H1 (cell line): ENCODE data around the gene PLCB4. TPM values are rescaled to one million over a fixed set of nuclear protein-coding genes. Genes with fewer than 3 reads are reported as not detected.

Experiments
- CTCF ChIA-PET: fragments of 300-600 bp; sonication (Branson Sonifier 250); formaldehyde crosslinking; loops from one replicate; lab custom pipeline; 2021; ENCODE audit not compliant: partially characterized antibody; lab: Charles Lee
- POLR2A ChIA-PET: fragments of 300-600 bp; sonication (Branson Sonifier 250); formaldehyde crosslinking; loops from one replicate; lab custom pipeline; 2021; ENCODE audit warnings: inconsistent platforms; ENCODE audit not compliant: partially characterized antibody; lab: Charles Lee
- DNase-seq, 2 experiments: peaks; one replicate each; pipeline versions ENCODE4 v3.0.0 to v3.0.0-alpha.2; 2010 to 2022; ENCODE audit warnings: low spot score in 2 of 2, low read depth in 1 of 2, mixed read lengths in 1 of 2
- FAIRE-seq: peaks from 2 replicates; lab custom pipeline; 2011; peaks lifted over from hg19 to GRCh38; lab: Jason Lieb, UNC
- H2AFZ ChIP-seq: 2 replicates; pipeline ENCODE4 v1.8.1; 2012; ENCODE audit warnings: low read length, inconsistent platforms
- H2AK5ac ChIP-seq: 2 replicates; pipeline ENCODE4 v1.6.1; 2013; ENCODE audit warnings: low read depth, low read length
- H2BK120ac ChIP-seq: replicated peaks from 2 replicates; pipeline ENCODE3; 2013; ENCODE audit warnings: low read depth, low read length, inconsistent platforms
- H2BK12ac ChIP-seq: 2 replicates; pipeline ENCODE4 v1.6.1; 2013; ENCODE audit warnings: low read depth, low read length
- H2BK15ac ChIP-seq: 2 replicates; pipeline ENCODE4 v1.6.1; 2013; ENCODE audit warnings: low read length
- H2BK20ac ChIP-seq: 2 replicates; pipeline ENCODE4 v1.6.1; 2013; ENCODE audit warnings: low read length
- H2BK5ac ChIP-seq: 2 replicates; pipeline ENCODE4 v1.6.1; 2013; ENCODE audit warnings: low read depth, low read length
- H3K14ac ChIP-seq: 2 replicates; pipeline ENCODE4 v1.6.1; 2013; ENCODE audit warnings: inconsistent platforms; ENCODE audit not compliant: insufficient read length
- H3K18ac ChIP-seq: 2 replicates; pipeline ENCODE4 v1.6.1; 2013; ENCODE audit warnings: low read length; ENCODE audit errors: extremely low read depth
- H3K23ac ChIP-seq: 2 replicates; pipeline ENCODE4 v1.6.1; 2013; ENCODE audit warnings: inconsistent platforms; ENCODE audit not compliant: insufficient read length
- H3K23me2 ChIP-seq: 2 replicates; pipeline ENCODE4 v1.6.1; 2013; ENCODE audit warnings: low read depth, low read length
- H3K27ac ChIP-seq: 2 replicates; pipeline ENCODE4 v1.6.1; 2011; ENCODE audit warnings: low read depth, low read length, inconsistent platforms
- H3K27me3 ChIP-seq, 4 experiments: replicated peaks in 1 of 4; 1 replicate in 1 of 4; 2 replicates in 3 of 4; pipeline versions ENCODE4 v1.6.1 to v1.8.1; 2011 to 2013; ENCODE audit warnings: low read length in 3 of 4, mild to moderate bottlenecking in 3 of 4, inconsistent platforms in 2 of 4, mixed read lengths in 2 of 4, moderate library complexity in 1 of 4; ENCODE audit not compliant: control insufficient read depth in 3 of 4, insufficient read depth in 3 of 4; ENCODE audit errors: extremely low read depth in 1 of 4
- H3K36me3 ChIP-seq, 4 experiments: 2 replicates each; pipeline versions ENCODE4 v1.6.1 to v1.8.1; 2011 to 2013; ENCODE audit warnings: mild to moderate bottlenecking in 4 of 4, low read length in 3 of 4, moderate library complexity in 2 of 4, control low read depth in 1 of 4, inconsistent platforms in 1 of 4; ENCODE audit not compliant: insufficient read depth in 4 of 4, control insufficient read depth in 2 of 4
- H3K4ac ChIP-seq: replicated peaks from 2 replicates; pipeline ENCODE3; 2013; ENCODE audit warnings: low read length, low read depth, mixed read lengths, inconsistent platforms; ENCODE audit not compliant: insufficient read length
- H3K4me1 ChIP-seq, 4 experiments: replicated peaks in 1 of 4; 1 replicate in 1 of 4; 2 replicates in 3 of 4; pipeline versions ENCODE4 v1.6.1 to v1.8.1; 2011 to 2013; ENCODE audit warnings: low read length in 3 of 4, inconsistent platforms in 2 of 4, mixed read lengths in 1 of 4; ENCODE audit not compliant: insufficient read depth in 4 of 4, control insufficient read depth in 3 of 4
- H3K4me2 ChIP-seq, 2 experiments: 2 replicates each; pipeline versions ENCODE4 v1.6.1 to v1.8.1; 2011 to 2013; ENCODE audit warnings: low read depth in 2 of 2, low read length in 2 of 2, control low read depth in 1 of 2, inconsistent platforms in 1 of 2, mild to moderate bottlenecking in 1 of 2; ENCODE audit not compliant: insufficient read depth in 1 of 2
- H3K4me3 ChIP-seq, 4 experiments: fragments of 200-600, 300-600 bp in 1 of 4; sonication (generic), shearing (Covaris generic), sonication (Bioruptor Twin) in 1 of 4; 2 replicates each; pipeline versions ENCODE4 v1.5.1 to v1.8.1; 2011 to 2016; ENCODE audit warnings: low read length in 4 of 4, low read depth in 3 of 4, control low read depth in 2 of 4, inconsistent platforms in 2 of 4, mild to moderate bottlenecking in 2 of 4, mixed read lengths in 1 of 4, moderate library complexity in 1 of 4; ENCODE audit not compliant: insufficient read depth in 2 of 4; ENCODE audit errors: extremely low read depth in 1 of 4
- H3K56ac ChIP-seq: replicated peaks from 2 replicates; pipeline ENCODE3; 2013; ENCODE audit warnings: low read depth, mild to moderate bottlenecking, mixed read lengths, low read length, inconsistent platforms; ENCODE audit not compliant: insufficient read length
- H3K79me1 ChIP-seq: 2 replicates; pipeline ENCODE4 v1.6.1; 2013; ENCODE audit warnings: low read depth, low read length, control low read depth
- H3K79me2 ChIP-seq, 2 experiments: 2 replicates each; pipeline versions ENCODE4 v1.6.1 to v1.8.1; 2012 to 2013; ENCODE audit warnings: low read length in 2 of 2, mild to moderate bottlenecking in 2 of 2, inconsistent platforms in 1 of 2; ENCODE audit not compliant: insufficient read depth in 2 of 2, control insufficient read depth in 1 of 2
- H3K9ac ChIP-seq, 4 experiments: replicated peaks in 1 of 4; 1 replicate in 1 of 4; 2 replicates in 3 of 4; pipeline versions ENCODE4 v1.6.1 to v1.8.1; 2011 to 2013; ENCODE audit warnings: low read depth in 3 of 4, low read length in 3 of 4, control low read depth in 2 of 4, mild to moderate bottlenecking in 2 of 4, moderate library complexity in 2 of 4, inconsistent platforms in 1 of 4; ENCODE audit errors: extremely low read depth in 1 of 4
- H3K9me3 ChIP-seq, 2 experiments: 2 replicates each; pipeline versions ENCODE4 v1.6.1 to v1.8.1; 2012 to 2013; ENCODE audit warnings: mild to moderate bottlenecking in 2 of 2, moderate library complexity in 2 of 2, control low read depth in 1 of 2, inconsistent platforms in 1 of 2, low read depth in 1 of 2, low read length in 1 of 2, mixed read lengths in 1 of 2; ENCODE audit not compliant: insufficient read depth in 2 of 2
- H4K20me1 ChIP-seq, 2 experiments: replicated peaks in 1 of 2; 2 replicates each; pipeline versions ENCODE3 to v1.8.1; 2011 to 2013; ENCODE audit warnings: inconsistent platforms in 2 of 2, low read length in 2 of 2, mild to moderate bottlenecking in 1 of 2; ENCODE audit not compliant: insufficient read depth in 2 of 2, control insufficient read depth in 1 of 2
- H4K5ac ChIP-seq: 2 replicates; pipeline ENCODE4 v1.6.1; 2013; ENCODE audit warnings: low read length, low read depth, mixed read lengths, inconsistent platforms; ENCODE audit not compliant: insufficient read length
- H4K8ac ChIP-seq: 2 replicates; pipeline ENCODE4 v1.8.0; 2013; ENCODE audit warnings: mild to moderate bottlenecking, moderate library complexity, low read length, inconsistent platforms; ENCODE audit not compliant: insufficient read depth; ENCODE audit errors: extremely low read depth
- H4K91ac ChIP-seq: replicated peaks from 2 replicates; pipeline ENCODE3; 2013; ENCODE audit warnings: low read length, mixed read lengths, inconsistent platforms; ENCODE audit not compliant: insufficient read length
- BRCA1 ChIP-seq: IDR thresholded peaks from 2 replicates; pipeline ENCODE4 v1.6.1; 2012; ENCODE audit warnings: low read depth, low read length, improper control_type of control experiment
- CEBPB ChIP-seq: IDR thresholded peaks from 2 replicates; pipeline ENCODE4 v1.6.1; 2012; ENCODE audit warnings: low read depth, low read length
- CREB1 ChIP-seq: IDR thresholded peaks from 2 replicates; pipeline ENCODE4 v1.6.1; 2012; ENCODE audit warnings: inconsistent platforms
- E2F6 ChIP-seq: IDR thresholded peaks from 2 replicates; pipeline ENCODE4 v1.6.1; 2012; ENCODE audit warnings: inconsistent platforms
- EP300 ChIP-seq, 2 experiments: IDR thresholded peaks; 1 replicate in 1 of 2; 2 replicates in 1 of 2; pipeline ENCODE4 v1.6.1; 2011 to 2012; ENCODE audit warnings: low read depth in 2 of 2, low read length in 2 of 2, mild to moderate bottlenecking in 2 of 2, borderline replicate concordance in 1 of 2, inconsistent platforms in 1 of 2, moderate library complexity in 1 of 2
- FOSL1 ChIP-seq: IDR thresholded peaks from 2 replicates; pipeline ENCODE4 v1.6.1; 2011; ENCODE audit warnings: mild to moderate bottlenecking, low read depth, low read length, moderate library complexity; ENCODE audit not compliant: insufficient read depth
- HDAC6 ChIP-seq: IDR thresholded peaks from one replicate; pipeline ENCODE4 v1.7.1; 2012; ENCODE audit warnings: low read depth, mild to moderate bottlenecking, inconsistent platforms, low read length, moderate library complexity
- MAX ChIP-seq: IDR thresholded peaks from 2 replicates; pipeline ENCODE4 v1.6.1; 2012; ENCODE audit warnings: inconsistent platforms
- POLR2AphosphoS5 ChIP-seq: IDR thresholded peaks from 2 replicates; pipeline ENCODE4 v1.6.1; 2011; ENCODE audit warnings: low read depth, low read length
- RBBP5 ChIP-seq: IDR thresholded peaks from 2 replicates; pipeline ENCODE4 v1.7.1; 2012; ENCODE audit warnings: low read depth, mild to moderate bottlenecking, inconsistent platforms, low read length, moderate library complexity, borderline replicate concordance
- SP1 ChIP-seq: IDR thresholded peaks from 2 replicates; pipeline ENCODE4 v1.6.1; 2011; ENCODE audit warnings: low read depth, low read length
- SRF ChIP-seq: IDR thresholded peaks from 2 replicates; pipeline ENCODE4 v1.6.1; 2011; ENCODE audit warnings: mild to moderate bottlenecking, low read depth, low read length, moderate library complexity
- TCF12 ChIP-seq: IDR thresholded peaks from 2 replicates; pipeline ENCODE4 v1.6.1; 2011; ENCODE audit warnings: low read depth, mild to moderate bottlenecking, low read length
- YY1 ChIP-seq: IDR thresholded peaks from 2 replicates; pipeline ENCODE4 v1.6.1; 2011; ENCODE audit warnings: low read depth, mild to moderate bottlenecking, low read length
- ZNF274 ChIP-seq: IDR thresholded peaks from 2 replicates; pipeline ENCODE4 v1.7.0; 2012; ENCODE audit warnings: low read length, borderline replicate concordance; ENCODE audit errors: extremely low read depth
- WGBS, 2 experiments: shearing (Covaris generic) in 1 of 2; methylation state at CpG; one replicate each; pipeline versions ENCODE4 v1.1.6 to v1.1.7; 2013 to 2015; ENCODE audit warnings: low lambda C conversion rate in 2 of 2, mixed read lengths in 2 of 2, inconsistent platforms in 1 of 2, low coverage in 1 of 2, missing lambda C conversion rate in 1 of 2; ENCODE audit not compliant: insufficient replicate concordance in 2 of 2, insufficient coverage in 1 of 2, insufficient read length in 1 of 2; ENCODE audit errors: extremely low coverage in 1 of 2, missing lambda C conversion rate in 1 of 2; 5-methylcytosine and 5-hydroxymethylcytosine counted together
- polyA plus RNA-seq, 7 experiments: library from polyadenylated mRNA; depleted of rRNA in 3 of 7; stranded (reverse) in 5 of 7; unstranded in 2 of 7; fragments of >200 nt in 5 of 7; fragments of 200-250 nt in 2 of 7; gene quantifications; 1 replicate in 5 of 7; 2 replicates in 1 of 7; 4 replicates in 1 of 7; pipeline versions ENCODE4 v1.2.1 to v1.2.3, GENCODE V29; 2011 to 2013; ENCODE audit warnings: missing spikeins in 2 of 7, mixed read lengths in 2 of 7
- total RNA-seq: library from RNA; stranded (reverse); fragmentation: NEBNext Ultra II Directional; extraction: Animal tissue kit (Norgen Biotek cat#: 25700); gene quantifications from 2 replicates; pipeline ENCODE4 v1.2.1, GENCODE V29; 2021

The PLCB4 gene
- total and polyA plus RNA-seq, 2 of the 8 experiments (the other 6 are each of a cell fraction or from before 2014, with no cell fraction given): 3.2 to 14.1 TPM

- POLR2A ChIA-PET: no interaction called here
- FAIRE-seq (no peak), DNase-seq (no peak)
- H3K9me3 ChIP-seq: no peaks in the 10 kb centered on the region
- peak overlapping the region in 1 of 2 experiments; percentile 40; a peak in 2 of 4 replicates for H3K4me2 ChIP-seq
- H3K27me3 ChIP-seq: no peaks in the 10 kb centered on the region
- no peaks in the 10 kb centered on the region; a peak in 1 of 8 replicates for H3K36me3 ChIP-seq
- H3K4me1 ChIP-seq: peaks cover 0 to 11% (median 1%) of the 10 kb centered on the region in 4 experiments; a peak in 1 of 7 replicates
- no peak overlapping the region for H4K5ac ChIP-seq
- no peak overlapping the region for H3K18ac ChIP-seq
- H2BK120ac ChIP-seq: no peak overlapping the region
- no peak overlapping the region for H3K56ac ChIP-seq
- H3K23me2 ChIP-seq: no peaks in the 10 kb centered on the region
- no peak overlapping the region for H3K9ac ChIP-seq
- WGBS, 2 experiments: 93% methylated on average over 1 of the region's 1 CpG; no CpG with 5 or more reads in 1 of the 2 experiments
- H2BK20ac ChIP-seq: no peak overlapping the region
- no peak overlapping the region for H3K4ac ChIP-seq
- no peak overlapping the region for H4K91ac ChIP-seq
- H3K14ac ChIP-seq: no peak overlapping the region
- no peaks in the 10 kb centered on the region for H3K79me1 ChIP-seq
- H2BK15ac ChIP-seq: no peak overlapping the region
- CTCF ChIA-PET: interaction anchor here (1.6 kb wide), 1 partner anchor 17 kb away, joined by 4 read pairs; no protein-coding TSS in a partner anchor
- no peak overlapping the region for H4K8ac ChIP-seq
- H3K27ac ChIP-seq: no peak overlapping the region
- H3K23ac ChIP-seq: no peak overlapping the region
- 0 out of 8 replicates have a peak overlapping the region, but pooled peaks of 1 of the 4 experiments have one; percentile 16 for H3K4me3 ChIP-seq
- H2BK5ac ChIP-seq: no peak overlapping the region
- H2AFZ ChIP-seq: no peak overlapping the region
- no peak overlapping the region for H2AK5ac ChIP-seq
- H3K79me2 ChIP-seq: no peaks in the 10 kb centered on the region
- H4K20me1 ChIP-seq: no peaks in the 10 kb centered on the region
- no peak overlapping the region for H2BK12ac ChIP-seq
- TF ChIP-seq FOSL1 (no peak), ZNF274 (no peak), HDAC6 (no peak), CREB1 (no peak), BRCA1 (no peak), SRF (no peak), E2F6 (no peak), POLR2AphosphoS5 (no peak), RBBP5 (no peak), SP1 (no peak), EP300 (IDR thresholded peaks at IDR 0.05; ENCODE audit: borderline replicate concordance in 1 of 2, low read depth in 2 of 2, low read length in 2 of 2) (no peak), MAX (no peak), YY1 (no peak), TCF12 (no peak), CEBPB (no peak)
Measured at GRCh38 chr20:9374480-9374879, 305.6 kb downstream of the PLCB4 start.
